Spleen (tissue), 7 donors: ENCODE measurements around the gene PDE6H.
A peak's percentile ranks its signal among the peaks of the same experiment; 100 is the strongest.

Experiments used
- POLR2AphosphoS5 ChIP-seq, 3 donors: sonication (generic); formaldehyde crosslinking; IDR thresholded peaks; one replicate each; pipeline ENCODE4 v1.5.1; 2017; ENCODE audit warnings: antibody characterized with exemption in 3 of 3
- TF ChIP-seq, protein P1 (sequence below), 11 experiments: fragments of 200-600 bp in 7 of 11; fragments of 450-650 bp in 4 of 11; sonication (generic) in 4 of 11; IDR thresholded peaks in 8 of 11; conservative IDR thresholded peaks in 3 of 11; 1 replicate in 7 of 11; 2 replicates in 4 of 11; pipeline versions ENCODE4 v1.4.0 to v1.8.0; 2016 to 2021; ENCODE audit warnings: antibody characterized with exemption in 11 of 11, inconsistent platforms in 4 of 11, mild to moderate bottlenecking in 1 of 11
- donor health status: DM: no; HTN: no; CAD: no; lungs with moderate emphysema.
- donor health status: DM: no; HTN: no; CAD: no.
- donor health status: DM: no; HTN: no; CAD: no.

DNA sequence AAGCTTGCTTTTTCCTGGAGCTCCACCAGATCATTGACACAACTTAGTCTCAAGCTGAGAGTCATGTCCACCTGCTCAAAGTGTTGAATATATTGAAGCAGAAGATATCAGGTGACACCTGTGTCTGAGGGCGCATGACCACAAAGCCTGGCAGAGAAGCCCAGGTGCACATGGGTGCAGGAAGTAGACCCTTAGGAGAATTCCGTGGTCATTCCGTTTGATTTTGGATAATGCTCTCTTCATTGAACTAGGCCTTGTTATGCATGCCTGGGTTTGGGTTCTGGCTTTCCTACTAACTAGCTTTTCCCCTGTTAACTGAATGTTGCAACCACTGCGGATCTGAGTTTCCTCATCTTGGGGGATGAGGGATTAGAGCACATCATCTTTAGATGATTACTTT is 18.6 kb upstream of the PDE6H start:
- TF ChIP-seq, protein P1, sequence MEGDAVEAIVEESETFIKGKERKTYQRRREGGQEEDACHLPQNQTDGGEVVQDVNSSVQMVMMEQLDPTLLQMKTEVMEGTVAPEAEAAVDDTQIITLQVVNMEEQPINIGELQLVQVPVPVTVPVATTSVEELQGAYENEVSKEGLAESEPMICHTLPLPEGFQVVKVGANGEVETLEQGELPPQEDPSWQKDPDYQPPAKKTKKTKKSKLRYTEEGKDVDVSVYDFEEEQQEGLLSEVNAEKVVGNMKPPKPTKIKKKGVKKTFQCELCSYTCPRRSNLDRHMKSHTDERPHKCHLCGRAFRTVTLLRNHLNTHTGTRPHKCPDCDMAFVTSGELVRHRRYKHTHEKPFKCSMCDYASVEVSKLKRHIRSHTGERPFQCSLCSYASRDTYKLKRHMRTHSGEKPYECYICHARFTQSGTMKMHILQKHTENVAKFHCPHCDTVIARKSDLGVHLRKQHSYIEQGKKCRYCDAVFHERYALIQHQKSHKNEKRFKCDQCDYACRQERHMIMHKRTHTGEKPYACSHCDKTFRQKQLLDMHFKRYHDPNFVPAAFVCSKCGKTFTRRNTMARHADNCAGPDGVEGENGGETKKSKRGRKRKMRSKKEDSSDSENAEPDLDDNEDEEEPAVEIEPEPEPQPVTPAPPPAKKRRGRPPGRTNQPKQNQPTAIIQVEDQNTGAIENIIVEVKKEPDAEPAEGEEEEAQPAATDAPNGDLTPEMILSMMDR (IDR thresholded peaks at IDR 0.05 in 8 of 11, conservative IDR thresholded peaks at IDR 0.05 in 3 of 11), result no peak
- TF ChIP-seq POLR2AphosphoS5 (IDR thresholded peaks at IDR 0.05), result peak in 1 of 3 donors; percentile 55
